HG03460 (cell line): Measurements from ENCODE around the gene ZNF710.

ENCODE experiments used
- ATAC-seq: cut with Tn5 transposase; IDR thresholded peaks from one replicate; pipeline ENCODE4 v1.9.1; 2021; ENCODE audit not compliant: unreplicated experiment

The ZNF710 gene

GRCh38 chr15:89991312-89991711 lies 9.8 kb upstream of the ZNF710 start:
- ATAC-seq = no peak

DNA sequence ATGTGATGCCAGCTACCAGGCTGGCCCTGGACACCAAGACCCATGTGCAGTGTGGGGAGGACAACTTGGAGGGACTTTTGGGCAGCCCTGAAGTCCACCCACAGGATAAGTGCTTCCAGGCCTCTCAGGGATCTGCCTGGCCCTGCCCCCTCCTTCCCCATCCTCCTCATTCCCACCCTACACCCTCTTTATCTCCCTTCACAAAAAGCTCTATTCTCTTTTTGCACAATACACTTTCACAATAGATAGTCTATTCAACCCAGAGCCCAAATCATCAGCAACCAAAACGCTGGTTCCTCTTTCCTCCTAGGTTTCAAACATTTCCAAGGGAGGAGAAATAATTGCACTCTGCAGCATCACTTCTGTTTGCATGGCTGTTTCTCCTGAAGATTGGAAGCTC lies 7.8 kb upstream of the ZNF710 start:
- ATAC-seq = no peak

DNA sequence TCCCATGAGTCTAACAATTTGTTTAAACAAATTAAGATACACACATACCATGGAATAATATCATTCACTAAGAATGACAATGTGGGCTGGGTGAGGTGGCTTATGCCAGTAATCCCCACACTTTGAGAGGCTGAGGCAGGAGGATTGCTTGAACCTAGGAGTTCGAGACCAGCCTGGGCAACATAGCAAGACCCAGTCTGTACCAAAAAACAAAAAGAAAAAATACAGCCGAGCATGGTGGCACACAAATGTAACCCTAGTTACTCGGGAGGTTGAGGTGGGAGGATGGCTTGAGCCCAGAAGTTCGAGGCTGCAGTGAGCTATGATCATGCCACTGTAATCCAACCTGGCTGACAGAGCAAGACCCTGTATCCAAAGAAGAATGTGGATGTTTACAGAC lies 4.0 kb upstream of the ZNF710 start:
- no peak for ATAC-seq

DNA sequence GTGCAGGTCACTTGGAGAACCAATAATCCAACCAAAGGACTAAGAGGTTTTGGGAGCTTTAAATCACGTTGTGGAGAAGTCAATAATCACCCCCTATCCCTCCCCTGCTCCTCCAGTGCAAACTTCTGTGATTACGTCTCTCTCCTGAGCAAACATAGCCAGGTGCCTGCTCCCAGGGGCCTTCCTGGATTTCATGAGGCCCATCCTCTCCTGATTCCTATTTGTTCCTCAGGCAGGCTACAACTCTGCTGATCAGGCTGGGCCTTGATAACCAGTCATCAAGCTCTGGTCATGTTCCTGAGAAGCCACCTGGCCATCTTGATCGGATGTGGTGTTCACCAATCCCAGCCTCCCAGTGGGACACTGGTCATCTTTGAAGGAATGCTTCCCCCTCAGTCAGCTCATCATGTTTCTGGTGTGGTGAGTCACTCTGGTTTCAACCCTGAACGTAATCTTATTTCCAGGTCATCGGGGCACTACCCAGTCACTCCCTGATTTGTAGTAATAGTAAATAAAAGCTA lies 2.9 kb upstream of the ZNF710 start:
- ATAC-seq = no peak

GRCh38 chr15:89998923-89999675 lies 2.0 kb upstream of the ZNF710 start:
- ATAC-seq = no peak

- ATAC-seq = no peak
These were observed 1.4 kb upstream of the ZNF710 start for GRCh38 chr15:89999676-90000185.

- no peak for ATAC-seq
These were observed 730 bp upstream of the ZNF710 start for GRCh38 chr15:90000186-90001001.

DNA sequence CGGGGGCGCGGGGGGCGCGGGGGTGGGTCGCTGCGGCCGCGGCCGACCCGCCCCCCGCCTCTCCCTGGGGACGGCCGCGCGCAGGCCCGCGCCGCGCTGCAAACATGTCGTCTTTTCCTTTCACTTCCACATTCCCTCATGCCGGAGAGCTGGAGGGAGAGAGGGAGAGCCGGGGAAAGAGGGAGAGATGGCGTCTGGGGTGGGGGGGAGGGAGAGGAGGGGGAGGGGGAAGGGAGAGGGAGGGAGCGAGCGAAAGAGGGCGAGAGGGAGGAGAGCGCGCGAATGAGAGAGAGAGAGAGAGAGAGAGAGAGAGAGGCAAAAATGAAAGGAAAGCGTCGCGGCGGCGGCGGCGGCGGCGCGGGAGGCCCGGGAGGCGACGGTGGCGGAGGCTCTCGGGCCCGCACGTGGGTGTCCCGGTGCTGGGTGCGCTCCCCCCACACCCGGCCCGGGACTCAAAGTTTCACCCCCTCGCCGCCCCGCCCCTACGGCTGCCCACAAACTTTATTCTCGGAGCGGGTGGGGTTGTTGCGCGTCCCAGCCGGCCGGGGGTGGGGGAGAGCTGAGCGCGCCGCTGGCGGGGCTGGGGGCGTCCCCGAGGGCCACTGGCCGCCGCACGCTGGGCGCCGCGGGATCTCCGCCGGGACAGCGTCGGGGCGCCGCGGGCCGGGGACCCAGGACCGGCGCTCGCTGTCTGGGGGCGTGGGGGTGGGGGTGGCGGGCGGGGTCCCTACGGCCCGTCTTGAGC lies 731 bp downstream of the ZNF710 start:
- ATAC-seq = peak; percentile 33

DNA sequence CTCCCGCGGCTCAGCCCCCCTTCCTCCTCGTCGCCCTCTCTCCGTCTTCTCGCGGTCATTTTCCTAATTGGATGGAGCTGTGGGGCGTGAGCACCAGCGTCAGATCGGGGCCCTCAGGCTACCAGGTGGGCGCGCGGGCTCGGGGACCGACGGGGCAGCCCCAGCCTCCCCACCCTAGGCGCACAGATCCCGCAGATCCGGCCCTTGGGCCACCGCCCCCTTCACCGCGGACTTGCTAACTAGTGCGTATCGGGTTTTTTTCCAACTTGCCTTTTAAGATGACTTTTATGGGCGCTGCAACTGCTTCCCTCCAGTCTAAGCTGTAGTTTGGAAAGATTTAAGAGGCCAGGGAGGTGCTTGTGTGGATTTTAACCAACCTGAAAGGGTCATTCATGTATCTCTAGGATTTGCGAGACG lies 1.3 kb downstream of the ZNF710 start:
- peak; percentile 41 for ATAC-seq

GRCh38 chr15:90003736-90004135 lies 2.6 kb downstream of the ZNF710 start:
- no peak for ATAC-seq

- ATAC-seq = no peak
These were observed 3.1 kb downstream of the ZNF710 start for GRCh38 chr15:90004252-90004651.

DNA sequence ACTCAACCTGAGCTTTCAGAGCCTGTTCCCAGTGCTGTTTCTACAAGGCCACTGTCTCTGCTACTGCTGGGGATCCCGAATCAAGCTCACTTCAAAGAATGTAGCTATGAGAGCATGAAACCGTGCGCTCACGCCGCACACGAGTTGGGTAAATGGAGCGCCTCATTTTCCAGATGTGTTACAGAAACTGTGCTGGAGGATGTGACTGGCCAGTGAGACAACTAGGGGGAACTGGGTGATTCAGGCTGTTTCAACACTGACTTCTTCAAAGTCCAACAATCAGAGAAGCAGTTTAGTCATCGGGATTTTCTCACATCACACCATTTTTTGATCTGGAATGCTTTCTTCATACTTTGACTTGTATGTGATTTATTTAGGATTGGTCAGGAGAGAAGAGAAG lies 3.5 kb downstream of the ZNF710 start:
- ATAC-seq = no peak

- no peak for ATAC-seq
These were observed 5.3 kb downstream of the ZNF710 start for GRCh38 chr15:90006217-90007075.

- no peak for ATAC-seq
These were observed 5.9 kb downstream of the ZNF710 start for GRCh38 chr15:90007076-90007460.

GRCh38 chr15:90008607-90009006 lies 7.5 kb downstream of the ZNF710 start:
- ATAC-seq = no peak

- no peak for ATAC-seq
These were observed 8.3 kb downstream of the ZNF710 start for GRCh38 chr15:90009301-90010022.

- no peak for ATAC-seq
These were observed 10.6 kb downstream of the ZNF710 start for GRCh38 chr15:90011705-90012104.

GRCh38 chr15:90013503-90013937 lies 12.4 kb downstream of the ZNF710 start:
- no peak for ATAC-seq

DNA sequence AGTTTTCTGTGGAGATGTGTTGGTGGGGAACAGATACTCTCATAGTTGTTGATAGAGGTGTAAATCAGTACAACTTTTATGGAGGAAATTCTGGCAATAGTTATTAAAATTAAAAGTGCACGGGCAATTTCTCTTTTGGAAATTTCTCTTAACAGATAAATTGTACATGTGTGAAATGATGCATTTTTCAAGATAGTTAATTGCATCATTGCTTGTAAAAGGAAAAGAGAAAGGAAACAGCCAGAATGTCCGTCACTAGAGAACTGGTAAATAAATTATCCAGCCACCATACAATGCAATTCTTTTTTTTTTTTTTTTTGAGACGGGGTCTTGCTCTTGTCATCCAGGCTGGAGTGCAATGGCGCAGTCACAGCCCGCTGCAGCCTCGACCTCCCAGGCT lies 14.2 kb downstream of the ZNF710 start:
- no peak for ATAC-seq

DNA sequence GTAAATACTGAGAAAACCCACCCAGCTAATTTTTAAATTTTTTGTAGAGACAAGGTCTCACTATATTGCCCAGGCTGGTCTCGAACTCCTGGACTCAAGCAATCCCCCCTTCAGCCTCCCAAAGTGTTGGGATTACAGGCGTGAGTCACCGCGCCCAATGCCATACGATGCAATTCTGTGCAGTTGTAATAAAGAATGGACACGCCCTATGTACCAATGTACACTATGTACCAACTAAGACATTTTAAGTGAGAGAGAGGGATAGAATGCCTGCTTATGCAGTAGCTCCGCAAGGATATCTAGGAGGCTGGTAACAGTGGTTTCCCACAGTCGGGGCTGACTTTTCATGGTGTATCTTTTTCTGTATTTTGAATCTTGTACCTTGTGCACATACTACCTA lies 14.6 kb downstream of the ZNF710 start:
- no peak for ATAC-seq
